ENCODE results near the gene WNT8A. TPM values are rescaled to one million over a fixed set of nuclear protein-coding genes. Genes with fewer than 3 reads are reported as not detected.

WNT8A gene
- total RNA-seq, 4 donors from 2014 or later: not detected

DNA sequence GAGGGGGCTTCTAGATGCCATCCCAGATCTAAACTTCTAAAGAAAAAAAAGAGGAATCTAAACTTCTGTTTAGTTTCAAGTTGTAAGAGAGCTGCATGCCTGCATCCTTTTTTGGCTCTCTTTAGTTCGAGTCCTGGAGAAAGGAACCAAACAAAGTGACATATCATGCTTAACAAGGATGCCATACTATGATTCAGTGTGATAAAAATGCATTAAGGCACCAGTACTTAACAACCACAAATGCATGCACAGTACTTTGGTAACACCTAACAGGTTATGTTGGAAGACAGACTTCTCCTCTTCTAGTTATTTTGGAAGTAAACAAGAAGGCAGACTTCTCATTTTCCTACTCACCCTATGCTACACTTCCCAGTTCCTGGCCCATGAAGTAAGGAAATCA is 28.1 kb downstream of the WNT8A start:
- Histone ChIP-seq H3K4me3 (no peak overlapping the region), H3K9me3 (no peaks in the 10 kb centered on the region)

DNA sequence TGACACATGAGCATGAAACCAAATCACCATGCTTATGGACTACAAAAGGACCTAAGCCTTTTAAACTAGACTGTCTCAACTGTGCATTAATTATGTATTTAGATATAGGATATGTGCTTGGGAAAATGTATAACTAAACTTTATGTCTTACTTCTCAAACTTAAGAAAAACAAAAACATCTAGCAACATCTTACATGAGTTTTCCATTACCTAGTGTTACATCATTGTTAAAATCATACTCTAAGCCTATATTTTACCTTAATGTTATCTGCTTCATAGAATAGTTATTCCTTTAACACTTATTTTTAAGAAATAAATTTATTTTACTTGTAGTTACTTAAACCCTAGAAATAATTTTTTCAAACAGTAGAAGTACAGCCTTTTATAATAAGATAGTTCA is 31.4 kb downstream of the WNT8A start:
- TF ChIP-seq, protein P1, sequence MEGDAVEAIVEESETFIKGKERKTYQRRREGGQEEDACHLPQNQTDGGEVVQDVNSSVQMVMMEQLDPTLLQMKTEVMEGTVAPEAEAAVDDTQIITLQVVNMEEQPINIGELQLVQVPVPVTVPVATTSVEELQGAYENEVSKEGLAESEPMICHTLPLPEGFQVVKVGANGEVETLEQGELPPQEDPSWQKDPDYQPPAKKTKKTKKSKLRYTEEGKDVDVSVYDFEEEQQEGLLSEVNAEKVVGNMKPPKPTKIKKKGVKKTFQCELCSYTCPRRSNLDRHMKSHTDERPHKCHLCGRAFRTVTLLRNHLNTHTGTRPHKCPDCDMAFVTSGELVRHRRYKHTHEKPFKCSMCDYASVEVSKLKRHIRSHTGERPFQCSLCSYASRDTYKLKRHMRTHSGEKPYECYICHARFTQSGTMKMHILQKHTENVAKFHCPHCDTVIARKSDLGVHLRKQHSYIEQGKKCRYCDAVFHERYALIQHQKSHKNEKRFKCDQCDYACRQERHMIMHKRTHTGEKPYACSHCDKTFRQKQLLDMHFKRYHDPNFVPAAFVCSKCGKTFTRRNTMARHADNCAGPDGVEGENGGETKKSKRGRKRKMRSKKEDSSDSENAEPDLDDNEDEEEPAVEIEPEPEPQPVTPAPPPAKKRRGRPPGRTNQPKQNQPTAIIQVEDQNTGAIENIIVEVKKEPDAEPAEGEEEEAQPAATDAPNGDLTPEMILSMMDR (IDR thresholded peaks at IDR 0.05): no peak
- no peak for TF ChIP-seq POLR2A (IDR thresholded peaks at IDR 0.05)
- no peak for TF ChIP-seq EP300 (IDR thresholded peaks at IDR 0.05)
- no peak for TF ChIP-seq POLR2AphosphoS5 (IDR thresholded peaks at IDR 0.05)
- Histone ChIP-seq H3K4me1 (peaks cover 0 to 10% (median 0%) of the 10 kb centered on the region in 3 donors), H3K27ac (no peak overlapping the region), H3K9me3 (no peaks in the 10 kb centered on the region), H3K4me3 (no peak overlapping the region), H3K27me3 (no peaks in the 10 kb centered on the region), H3K36me3 (no peaks in the 10 kb centered on the region)
- no peak for ATAC-seq

More for the DNA sequence above, 28.1 kb downstream of the WNT8A start:
- Histone ChIP-seq H3K4me1 (peaks cover 0 to 10% (median 0%) of the 10 kb centered on the region in 3 donors), H3K27ac (no peak overlapping the region), H3K36me3 (no peaks in the 10 kb centered on the region), H3K27me3 (no peaks in the 10 kb centered on the region)
- WGBS, 2 donors (ENCODE audit: low coverage in 1 of 2): 0 to 11% methylated on average over 1 of the region's 1 CpG
- ATAC-seq: no peak
- TF ChIP-seq, protein P1 (IDR thresholded peaks at IDR 0.05): no peak
- TF ChIP-seq EP300 (IDR thresholded peaks at IDR 0.05) (no peak), POLR2AphosphoS5 (IDR thresholded peaks at IDR 0.05) (no peak), POLR2A (IDR thresholded peaks at IDR 0.05) (no peak)

DNA sequence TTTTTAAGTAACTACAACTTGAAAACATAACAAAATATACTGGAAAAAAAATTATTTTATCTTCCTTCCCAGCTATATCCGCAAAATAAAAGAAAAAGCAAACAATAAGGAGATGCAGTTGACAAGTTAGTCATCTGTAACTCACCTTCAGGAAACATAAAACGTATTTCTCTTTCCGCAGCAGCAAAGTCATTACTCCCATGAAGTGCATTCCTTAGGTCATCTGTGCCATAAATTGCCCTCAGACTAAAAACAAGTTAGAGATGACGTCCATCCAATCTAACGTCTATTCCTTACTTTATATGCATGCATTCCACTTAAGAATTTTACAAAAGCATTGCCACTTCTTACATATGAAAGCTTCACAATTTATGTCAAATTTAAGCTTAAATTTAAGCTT is 44.5 kb downstream of the WNT8A start:
- ATAC-seq: no peak
- Histone ChIP-seq H3K36me3 (no peaks in the 10 kb centered on the region), H3K4me1 (no peaks in the 10 kb centered on the region), H3K27ac (no peak overlapping the region), H3K9me3 (no peaks in the 10 kb centered on the region), H3K27me3 (no peaks in the 10 kb centered on the region), H3K4me3 (no peak overlapping the region)
- TF ChIP-seq POLR2AphosphoS5 (IDR thresholded peaks at IDR 0.05): no peak
- TF ChIP-seq POLR2A (IDR thresholded peaks at IDR 0.05): no peak
- TF ChIP-seq EP300 (IDR thresholded peaks at IDR 0.05): no peak
- TF ChIP-seq, protein P1 (IDR thresholded peaks at IDR 0.05): no peak
- WGBS, 2 donors (ENCODE audit: low coverage in 1 of 2): 66 to 69% methylated on average over 5 of the region's 5 CpGs

DNA sequence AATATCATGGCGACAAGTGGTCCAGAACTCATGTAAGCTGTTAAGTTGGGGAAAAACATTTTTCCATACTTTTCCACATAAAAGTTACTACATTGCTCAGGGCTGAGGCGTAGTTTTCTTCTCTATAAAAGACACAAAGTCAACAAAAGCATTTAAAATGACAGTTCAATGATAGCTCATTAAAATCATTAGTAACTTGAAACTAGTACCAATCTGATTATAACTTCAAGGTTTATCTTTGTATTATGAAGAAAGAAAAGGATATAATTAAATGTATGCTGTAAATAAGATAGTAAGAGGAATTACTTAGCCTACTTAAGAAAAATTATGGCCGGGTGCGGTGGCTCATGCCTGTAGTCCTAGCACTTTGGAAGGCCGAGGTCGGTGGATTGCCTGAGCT is 45.5 kb downstream of the WNT8A start:
- no peaks in the 10 kb centered on the region for H3K36me3 ChIP-seq
- H3K9me3 ChIP-seq: no peaks in the 10 kb centered on the region
- 84% methylated on average over 3 to 6 of the region's 6 CpGs for WGBS, 2 donors (ENCODE audit: low coverage in 1 of 2)
- no peaks in the 10 kb centered on the region for H3K27me3 ChIP-seq
- no peak for TF ChIP-seq POLR2AphosphoS5 (IDR thresholded peaks at IDR 0.05)
- TF ChIP-seq, protein P1 (IDR thresholded peaks at IDR 0.05): no peak
- no peak for TF ChIP-seq POLR2A (IDR thresholded peaks at IDR 0.05)
- TF ChIP-seq EP300 (IDR thresholded peaks at IDR 0.05): no peak
- no peak for ATAC-seq
- H3K27ac ChIP-seq: no peak overlapping the region
- H3K4me1 ChIP-seq: no peaks in the 10 kb centered on the region
- H3K4me3 ChIP-seq: no peak overlapping the region

DNA sequence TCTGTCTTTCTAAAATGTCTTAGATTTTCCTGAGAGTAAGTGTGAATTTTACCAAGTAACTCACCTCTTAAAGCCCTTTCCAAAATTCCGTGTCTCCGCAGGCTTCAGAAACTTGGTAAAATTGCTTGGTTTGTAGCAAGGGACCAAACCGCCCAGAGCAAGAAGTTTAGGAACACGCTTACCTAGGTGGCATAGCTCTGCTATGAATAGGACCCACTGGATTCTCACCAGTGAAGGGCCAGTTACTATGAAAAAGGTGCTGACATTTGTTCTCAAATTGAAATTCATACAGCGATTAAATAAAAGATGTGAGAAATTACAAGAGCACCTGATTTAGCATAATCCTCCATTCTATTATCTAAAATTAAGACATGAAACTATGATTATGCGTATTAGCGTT is 48.7 kb downstream of the WNT8A start:
- Histone ChIP-seq H3K4me1 (no peaks in the 10 kb centered on the region), H3K27me3 (no peaks in the 10 kb centered on the region), H3K4me3 (peak overlapping the region in 1 of 2 donors; percentile 45), H3K9me3 (no peaks in the 10 kb centered on the region), H3K36me3 (no peaks in the 10 kb centered on the region), H3K27ac (no peak overlapping the region)
- no peak for ATAC-seq
- 91 to 93% methylated on average over 5 to 7 of the region's 7 CpGs for WGBS, 2 donors (ENCODE audit: low coverage in 1 of 2)
- TF ChIP-seq POLR2AphosphoS5 (IDR thresholded peaks at IDR 0.05) (no peak), POLR2A (IDR thresholded peaks at IDR 0.05) (no peak), EP300 (IDR thresholded peaks at IDR 0.05) (no peak)
- TF ChIP-seq, protein P1 (IDR thresholded peaks at IDR 0.05): no peak
